ENCODE measurements around the gene OR13C5. TPM values are rescaled to one million over a fixed set of nuclear protein-coding genes. Genes with fewer than 3 reads are reported as not detected.
"Not testable (repeated sequence)": the region's sequence is repeated elsewhere in the genome, so short reads cannot be mapped to it uniquely, and the experiment has no call there.

OR13C5 gene
- total and polyA plus RNA-seq, 9 donors = not detected

GRCh38 chr9:104604801-104605200 is 5.6 kb upstream of the OR13C5 start:
- H3K36me3 ChIP-seq (ENCODE audit: control insufficient read depth, insufficient read depth, low read length) = no peaks in the 10 kb centered on the region
- WGBS (ENCODE audit: insufficient coverage) = 69% methylated on average over 2 of the region's 3 CpGs

DNA sequence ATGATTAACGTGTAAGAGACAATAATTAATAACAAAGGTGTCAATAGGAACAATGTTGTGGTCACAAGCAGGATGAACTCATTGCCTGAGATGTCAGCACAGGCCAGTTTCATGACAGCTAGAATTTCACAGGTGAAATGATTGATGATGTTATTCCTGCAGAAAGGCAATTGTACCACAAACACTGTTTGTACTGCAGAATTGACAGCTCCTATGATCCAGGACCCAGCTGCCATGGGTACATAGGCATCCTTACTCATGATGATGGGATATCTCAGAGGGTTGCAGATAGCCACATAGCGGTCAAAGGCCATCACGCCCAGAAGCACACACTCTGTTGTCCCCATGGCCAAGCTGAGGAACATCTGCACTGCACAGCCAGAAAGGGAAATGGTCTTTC is 464 bp downstream of the OR13C5 start:
- H3K36me3 ChIP-seq (ENCODE audit: control insufficient read depth, insufficient read depth, low read length); H3K9me3 ChIP-seq (replicated peaks; ENCODE audit: control insufficient read depth, low read depth, low read length); DNase-seq; H3K27me3 ChIP-seq (ENCODE audit: control insufficient read depth, insufficient read depth, low read length); H3K4me3 ChIP-seq (ENCODE audit: low read length); H3K27ac ChIP-seq (ENCODE audit: low read length); H3K4me1 ChIP-seq (ENCODE audit: control insufficient read depth, insufficient read depth, low read length): not testable (repeated sequence)
- no CpG with 5 or more reads among the region's 3 CpGs for WGBS (ENCODE audit: insufficient coverage)

More at GRCh38 chr9:104604801-104605200, 5.6 kb upstream of the OR13C5 start:
- Histone ChIP-seq H3K4me1 (ENCODE audit: control insufficient read depth, insufficient read depth, low read length) (no peaks in the 10 kb centered on the region), H3K9me3 (replicated peaks; ENCODE audit: control insufficient read depth, low read depth, low read length) (no peaks in the 10 kb centered on the region), H3K27ac (ENCODE audit: low read length) (no peak overlapping the region), H3K27me3 (ENCODE audit: control insufficient read depth, insufficient read depth, low read length) (no peaks in the 10 kb centered on the region), H3K4me3 (ENCODE audit: low read length) (no peak overlapping the region)
- DNase-seq = no peak

DNA sequence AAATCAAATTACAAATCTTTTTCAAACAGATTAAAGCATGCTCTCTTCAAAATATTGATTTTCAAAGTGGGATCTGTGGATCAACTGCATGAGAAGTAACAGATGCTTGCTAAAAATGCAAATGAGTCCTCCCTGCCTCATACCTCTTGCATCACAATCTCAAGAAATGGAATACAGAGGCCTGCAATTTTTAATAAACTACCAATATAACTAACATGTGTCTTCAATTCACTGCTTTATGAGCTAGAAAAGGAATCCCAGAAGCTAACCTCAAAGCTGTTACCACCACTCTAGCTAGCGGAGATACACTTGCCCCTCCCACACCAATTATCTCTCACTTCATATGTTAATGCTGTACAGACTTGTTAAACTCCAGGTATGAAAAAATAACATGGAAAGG is 9.6 kb downstream of the OR13C5 start:
- no peak overlapping the region for H3K27ac ChIP-seq (ENCODE audit: low read length)
- H3K9me3 ChIP-seq (replicated peaks; ENCODE audit: control insufficient read depth, low read depth, low read length) = peaks cover 2% of the 10 kb centered on the region
- no peaks in the 10 kb centered on the region for H3K36me3 ChIP-seq (ENCODE audit: control insufficient read depth, insufficient read depth, low read length)
- WGBS (ENCODE audit: insufficient coverage) = no CpG with 5 or more reads among the region's 1 CpG
- H3K27me3 ChIP-seq (ENCODE audit: control insufficient read depth, insufficient read depth, low read length) = no peaks in the 10 kb centered on the region
- no peak overlapping the region for H3K4me3 ChIP-seq (ENCODE audit: low read length)
- no peaks in the 10 kb centered on the region for H3K4me1 ChIP-seq (ENCODE audit: control insufficient read depth, insufficient read depth, low read length)
- no peak for DNase-seq

DNA sequence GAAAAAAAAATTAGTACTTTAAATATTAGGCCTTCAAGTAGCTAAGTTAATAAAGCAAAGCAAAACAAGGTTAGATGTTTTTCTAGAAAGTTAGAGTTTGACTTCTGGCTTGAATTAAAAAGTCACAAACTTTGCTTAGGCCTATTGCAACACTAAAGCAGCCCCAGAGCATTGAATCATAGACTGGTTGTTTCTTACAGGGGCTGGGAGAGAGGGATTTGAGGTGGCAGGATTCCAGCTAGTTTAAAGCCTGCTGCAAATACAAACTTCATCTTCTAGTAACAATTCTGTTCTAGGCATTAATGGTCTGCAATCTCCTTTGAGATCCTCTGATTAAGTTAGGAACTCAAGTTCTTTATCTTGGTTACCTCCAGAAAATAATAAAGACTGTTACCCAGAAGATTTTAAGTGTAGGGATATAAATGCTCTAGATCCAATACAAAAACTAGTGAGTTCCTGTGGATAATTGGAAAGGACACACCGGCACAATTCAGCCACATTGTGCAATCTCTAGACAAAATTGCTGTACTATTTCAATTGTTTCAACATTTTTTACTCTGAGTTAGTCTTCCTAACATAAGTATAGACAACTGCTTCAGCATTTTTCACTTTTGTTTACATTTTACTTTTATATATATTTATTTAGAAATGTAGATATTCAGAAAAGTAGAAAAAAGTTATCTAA is 12.6 kb downstream of the OR13C5 start:
- Histone ChIP-seq H3K9me3 (replicated peaks; ENCODE audit: control insufficient read depth, low read depth, low read length) (no peaks in the 10 kb centered on the region), H3K4me3 (ENCODE audit: low read length) (no peak overlapping the region), H3K4me1 (ENCODE audit: control insufficient read depth, insufficient read depth, low read length) (no peaks in the 10 kb centered on the region), H3K27me3 (ENCODE audit: control insufficient read depth, insufficient read depth, low read length) (no peaks in the 10 kb centered on the region), H3K27ac (ENCODE audit: low read length) (no peak overlapping the region), H3K36me3 (ENCODE audit: control insufficient read depth, insufficient read depth, low read length) (no peaks in the 10 kb centered on the region)
- WGBS (ENCODE audit: insufficient coverage) = no CpG with 5 or more reads among the region's 1 CpG
- peak; percentile 91 for DNase-seq

GRCh38 chr9:104580562-104580961 is 18.7 kb downstream of the OR13C5 start:
- Histone ChIP-seq H3K4me3 (ENCODE audit: low read length) (no peak overlapping the region), H3K36me3 (ENCODE audit: control insufficient read depth, insufficient read depth, low read length) (no peaks in the 10 kb centered on the region), H3K9me3 (replicated peaks; ENCODE audit: control insufficient read depth, low read depth, low read length) (no peaks in the 10 kb centered on the region), H3K27ac (ENCODE audit: low read length) (no peak overlapping the region), H3K27me3 (ENCODE audit: control insufficient read depth, insufficient read depth, low read length) (no peaks in the 10 kb centered on the region), H3K4me1 (ENCODE audit: control insufficient read depth, insufficient read depth, low read length) (no peaks in the 10 kb centered on the region)
- WGBS (ENCODE audit: insufficient coverage) = no CpG with 5 or more reads among the region's 1 CpG
- no peak for DNase-seq

DNA sequence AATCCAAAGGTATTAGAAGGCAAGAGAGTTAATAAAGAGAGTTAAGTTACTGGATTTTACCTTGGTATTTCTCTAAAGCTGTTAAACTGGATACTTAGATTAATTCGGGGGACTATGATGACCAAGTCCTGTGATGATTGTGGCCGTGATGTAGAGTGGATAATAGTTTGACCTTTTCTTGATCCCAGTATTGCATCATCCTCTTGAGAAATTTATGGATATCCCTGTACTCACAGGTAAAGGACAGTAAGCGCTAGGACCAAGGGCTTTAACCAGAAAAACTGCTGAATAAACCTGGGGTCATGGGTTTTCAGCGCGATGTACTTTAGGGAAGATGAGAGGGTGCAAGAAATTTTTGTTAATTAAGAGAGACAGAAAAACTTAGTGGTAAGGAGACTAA is 21.9 kb downstream of the OR13C5 start:
- H3K4me3 ChIP-seq (ENCODE audit: low read length) = no peak overlapping the region
- no peaks in the 10 kb centered on the region for H3K36me3 ChIP-seq (ENCODE audit: control insufficient read depth, insufficient read depth, low read length)
- WGBS (ENCODE audit: insufficient coverage) = 83% methylated on average over 3 of the region's 5 CpGs
- H3K4me1 ChIP-seq (ENCODE audit: control insufficient read depth, insufficient read depth, low read length) = no peaks in the 10 kb centered on the region
- no peak overlapping the region for H3K27ac ChIP-seq (ENCODE audit: low read length)
- no peaks in the 10 kb centered on the region for H3K9me3 ChIP-seq (replicated peaks; ENCODE audit: control insufficient read depth, low read depth, low read length)
- H3K27me3 ChIP-seq (ENCODE audit: control insufficient read depth, insufficient read depth, low read length) = no peaks in the 10 kb centered on the region
- no peak for DNase-seq

- no peaks in the 10 kb centered on the region for H3K36me3 ChIP-seq (ENCODE audit: control insufficient read depth, insufficient read depth, low read length)
- H3K4me1 ChIP-seq (ENCODE audit: control insufficient read depth, insufficient read depth, low read length) = no peaks in the 10 kb centered on the region
- peak; percentile 14 for DNase-seq
- no peaks in the 10 kb centered on the region for H3K9me3 ChIP-seq (replicated peaks; ENCODE audit: control insufficient read depth, low read depth, low read length)
- WGBS (ENCODE audit: insufficient coverage) = no CpG with 5 or more reads among the region's 2 CpGs
- no peaks in the 10 kb centered on the region for H3K27me3 ChIP-seq (ENCODE audit: control insufficient read depth, insufficient read depth, low read length)
- no peak overlapping the region for H3K27ac ChIP-seq (ENCODE audit: low read length)
- H3K4me3 ChIP-seq (ENCODE audit: low read length) = no peak overlapping the region
These were observed 23.8 kb downstream of the OR13C5 start for GRCh38 chr9:104575456-104575855.

DNA sequence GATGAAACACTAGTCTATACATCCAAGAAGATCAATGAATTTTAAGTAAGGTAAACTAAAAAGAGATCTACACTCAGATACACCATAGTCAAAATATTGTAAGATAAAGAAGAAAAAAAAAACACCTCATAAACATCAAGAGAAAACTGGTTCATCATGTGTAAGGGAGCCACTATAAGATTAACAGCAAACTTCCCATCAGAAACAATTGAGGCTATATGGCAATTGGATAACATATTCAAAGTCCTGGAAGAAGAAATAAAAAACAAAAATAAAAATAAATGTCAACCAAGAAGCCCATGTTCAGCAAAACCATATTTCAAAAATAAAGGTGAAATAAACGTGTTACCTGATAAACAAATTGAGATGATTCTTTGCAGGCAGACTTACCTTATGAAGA is 26.6 kb downstream of the OR13C5 start:
- Histone ChIP-seq H3K36me3 (ENCODE audit: control insufficient read depth, insufficient read depth, low read length) (no peaks in the 10 kb centered on the region), H3K9me3 (replicated peaks; ENCODE audit: control insufficient read depth, low read depth, low read length) (no peaks in the 10 kb centered on the region), H3K4me1 (ENCODE audit: control insufficient read depth, insufficient read depth, low read length) (no peaks in the 10 kb centered on the region), H3K27ac (ENCODE audit: low read length) (no peak overlapping the region), H3K4me3 (ENCODE audit: low read length) (no peak overlapping the region), H3K27me3 (ENCODE audit: control insufficient read depth, insufficient read depth, low read length) (no peaks in the 10 kb centered on the region)
- DNase-seq = no peak
- no CpG with 5 or more reads among the region's 1 CpG for WGBS (ENCODE audit: insufficient coverage)

GRCh38 chr9:104568868-104569267 is 30.3 kb downstream of the OR13C5 start, which contains the start of gene OR13C8:
OR13C8 (plus strand) TSS chr9:104569168; CDS start chr9:104569168, 0 bp downstream.
- Histone ChIP-seq H3K9me3 (replicated peaks; ENCODE audit: control insufficient read depth, low read depth, low read length) (no peaks in the 10 kb centered on the region), H3K27me3 (ENCODE audit: control insufficient read depth, insufficient read depth, low read length) (no peaks in the 10 kb centered on the region), H3K36me3 (ENCODE audit: control insufficient read depth, insufficient read depth, low read length) (no peaks in the 10 kb centered on the region), H3K4me3 (ENCODE audit: low read length) (no peak within 1 kb of the TSS), H3K4me1 (ENCODE audit: control insufficient read depth, insufficient read depth, low read length) (no peaks in the 10 kb centered on the region), H3K27ac (ENCODE audit: low read length) (no peak within 1 kb of the TSS)
- no peak for DNase-seq
- WGBS (ENCODE audit: insufficient coverage) = 78% methylated on average over 4 of the region's 4 CpGs

DNA sequence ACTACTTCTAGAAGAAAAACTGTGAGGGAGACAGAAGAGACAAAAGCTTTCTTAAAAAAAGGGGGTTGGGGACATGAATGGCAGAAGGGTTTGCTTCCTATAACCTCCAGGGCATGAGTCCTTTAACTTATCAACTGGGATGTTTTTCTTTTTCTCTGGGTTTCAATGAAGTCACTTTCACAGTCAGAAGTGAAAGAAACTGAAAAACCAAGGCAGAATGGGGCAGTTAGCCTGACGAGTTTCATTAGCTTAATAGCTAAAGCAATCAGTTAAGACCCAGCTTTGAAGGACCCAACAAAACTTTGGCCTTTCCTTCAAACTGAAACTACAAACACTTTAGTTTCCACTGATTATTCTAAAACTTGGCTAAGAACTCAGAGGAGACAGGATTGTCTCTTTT is 34.9 kb downstream of the OR13C5 start:
- H3K4me3 ChIP-seq (ENCODE audit: low read length) = no peak overlapping the region
- DNase-seq = no peak
- H3K27ac ChIP-seq (ENCODE audit: low read length) = no peak overlapping the region
- H3K27me3 ChIP-seq (ENCODE audit: control insufficient read depth, insufficient read depth, low read length) = no peaks in the 10 kb centered on the region
- H3K9me3 ChIP-seq (replicated peaks; ENCODE audit: control insufficient read depth, low read depth, low read length) = no peaks in the 10 kb centered on the region
- no peaks in the 10 kb centered on the region for H3K36me3 ChIP-seq (ENCODE audit: control insufficient read depth, insufficient read depth, low read length)
- no CpG with 5 or more reads among the region's 1 CpG for WGBS (ENCODE audit: insufficient coverage)
- no peaks in the 10 kb centered on the region for H3K4me1 ChIP-seq (ENCODE audit: control insufficient read depth, insufficient read depth, low read length)

All from muscle of leg (tissue), 11 donors.